SW480 (cell line): ENCODE data around the gene FNBP1L.

Experiments
- DNase-seq: peaks from one replicate; pipeline ENCODE4 v3.0.0-alpha.2; 2016; ENCODE audit warnings: low spot score

FNBP1L gene

GRCh38 chr1:93592551-93592949 is 144.6 kb downstream of the FNBP1L start:
- peak; percentile 54 for DNase-seq

GRCh38 chr1:93593854-93594602 is 146.1 kb downstream of the FNBP1L start:
- no peak for DNase-seq

DNA sequence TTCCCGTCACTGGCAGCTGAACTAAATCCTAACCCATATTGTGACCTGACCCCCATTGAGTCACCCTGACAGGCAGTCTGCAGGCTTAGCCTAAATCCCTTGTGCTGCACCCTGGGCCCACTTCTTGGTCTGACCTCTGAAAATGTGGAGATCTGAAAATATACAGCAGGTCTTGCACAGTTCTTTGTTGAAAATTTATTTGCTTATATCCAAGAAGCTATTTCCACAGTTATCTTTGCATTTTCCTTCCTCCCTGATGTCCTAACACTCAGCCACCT is 146.6 kb downstream of the FNBP1L start:
- no peak for DNase-seq

GRCh38 chr1:93595266-93595665 is 147.3 kb downstream of the FNBP1L start:
- no peak for DNase-seq

DNA sequence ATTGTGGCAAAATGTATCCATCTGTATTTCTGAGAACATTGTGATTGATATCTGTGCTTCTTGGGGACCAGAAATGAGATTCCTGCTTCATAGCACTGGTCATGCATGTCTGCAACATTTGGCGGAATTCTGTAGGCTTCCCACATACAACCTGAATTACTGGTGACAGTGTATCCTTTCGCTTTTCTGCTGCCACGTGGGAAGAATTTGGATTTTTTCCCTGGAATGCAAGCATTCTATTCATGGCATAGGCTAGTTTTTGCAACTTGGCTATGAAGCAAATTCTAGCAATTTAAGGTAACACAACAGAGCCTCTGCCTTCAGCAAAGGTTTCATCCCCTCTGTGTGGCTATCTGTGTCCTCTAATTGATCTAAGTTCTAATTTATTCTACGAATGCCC is 147.8 kb downstream of the FNBP1L start:
- DNase-seq = no peak

DNA sequence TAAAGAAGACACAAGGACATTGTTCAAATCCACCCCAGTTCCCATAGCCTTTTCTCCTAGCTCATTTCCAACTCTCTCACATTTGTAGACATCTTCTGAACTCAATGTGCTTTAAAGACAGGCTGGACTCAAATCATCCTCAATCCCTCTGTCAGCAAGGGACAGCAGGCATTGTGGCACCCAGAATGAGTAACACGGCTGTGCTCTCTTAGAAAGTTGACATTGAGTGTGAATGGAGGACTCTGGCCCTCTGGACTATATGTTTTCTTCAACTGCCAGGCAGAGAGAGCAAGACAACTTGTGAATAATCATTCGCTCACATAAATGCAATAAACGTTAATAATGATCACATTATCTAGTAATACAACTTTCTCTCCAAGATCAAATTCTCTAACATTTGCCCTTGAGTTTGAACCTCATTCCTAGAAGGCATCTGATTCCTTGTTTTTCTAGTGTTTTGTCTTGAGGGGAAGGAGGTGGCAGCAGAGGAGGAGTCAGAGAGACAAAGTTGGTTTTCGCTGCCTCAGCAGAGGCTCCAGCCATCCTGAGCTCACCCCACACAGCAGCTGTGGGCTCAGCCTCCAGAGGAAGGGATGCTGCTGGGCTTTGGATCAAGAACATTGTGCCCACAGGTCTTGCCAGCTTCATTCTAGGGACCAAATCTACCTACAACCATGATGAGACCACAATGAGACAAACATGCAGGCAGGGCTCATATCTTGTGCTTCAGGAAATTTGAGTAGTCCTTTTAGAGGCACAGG is 148.6 kb downstream of the FNBP1L start:
- no peak for DNase-seq

DNA sequence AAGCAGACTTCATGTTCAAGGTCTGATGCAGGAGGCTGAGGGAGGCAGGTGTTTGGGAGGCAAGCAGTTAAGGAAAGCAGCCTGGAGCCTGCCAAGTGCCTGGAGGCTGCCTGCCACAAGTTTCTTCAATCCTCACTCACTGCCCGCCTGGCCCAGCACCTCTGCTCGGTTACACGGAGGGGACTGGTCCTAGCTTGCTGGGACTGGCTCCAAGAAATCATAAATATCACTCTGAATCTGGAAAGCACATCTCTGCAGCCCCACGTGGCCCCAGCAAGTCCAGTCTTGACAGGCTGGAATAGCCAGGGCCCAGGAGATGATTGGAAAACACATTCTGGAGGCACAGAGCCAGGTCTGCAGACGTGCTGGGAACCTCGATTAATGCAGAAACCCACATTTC is 149.8 kb downstream of the FNBP1L start:
- no peak for DNase-seq

- no peak for DNase-seq
Measured at GRCh38 chr1:93598396-93598795, 150.5 kb downstream of the FNBP1L start.

- no peak for DNase-seq
Measured at GRCh38 chr1:93598861-93599439, 151.0 kb downstream of the FNBP1L start.

DNA sequence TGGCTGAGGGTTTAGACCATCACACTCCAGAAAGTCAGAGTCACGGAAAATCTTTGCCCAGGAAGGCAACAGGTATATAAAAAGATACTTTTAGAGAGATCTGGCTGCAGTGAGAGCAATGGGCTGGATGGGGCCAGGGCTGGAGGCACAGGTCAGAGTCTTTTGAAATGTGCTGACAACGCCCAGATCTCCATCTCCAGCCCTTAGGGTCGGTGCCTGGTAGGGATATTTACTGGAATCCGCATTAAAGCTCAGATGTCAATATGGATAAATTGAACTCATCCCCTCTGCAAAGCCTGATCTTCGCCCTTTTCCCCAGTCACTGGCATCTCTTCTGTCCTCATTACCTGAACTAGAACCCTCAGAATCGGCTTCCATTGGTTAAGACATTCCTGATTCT is 151.6 kb downstream of the FNBP1L start:
- DNase-seq = no peak

GRCh38 chr1:93600663-93601062 is 152.7 kb downstream of the FNBP1L start:
- DNase-seq = no peak

DNA sequence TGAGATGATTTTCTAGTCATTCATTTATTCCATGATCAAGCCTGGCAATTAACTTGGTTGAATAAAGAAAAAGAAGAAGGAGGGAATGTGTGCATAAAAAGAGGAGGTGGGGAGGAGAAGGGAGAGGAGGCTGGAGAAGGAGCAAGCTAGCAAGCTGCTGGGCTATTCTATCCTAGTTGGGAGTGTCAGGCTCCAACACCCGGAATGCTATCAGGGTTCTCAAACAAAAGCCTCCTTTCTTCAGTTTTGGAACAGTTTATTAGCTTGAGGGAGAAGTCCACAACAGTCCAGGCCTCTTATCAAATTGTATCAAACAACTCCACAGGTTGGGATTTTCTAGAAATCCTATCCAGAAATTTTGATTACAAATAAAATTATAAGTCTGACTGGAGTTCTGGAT is 153.8 kb downstream of the FNBP1L start:
- no peak for DNase-seq

DNA sequence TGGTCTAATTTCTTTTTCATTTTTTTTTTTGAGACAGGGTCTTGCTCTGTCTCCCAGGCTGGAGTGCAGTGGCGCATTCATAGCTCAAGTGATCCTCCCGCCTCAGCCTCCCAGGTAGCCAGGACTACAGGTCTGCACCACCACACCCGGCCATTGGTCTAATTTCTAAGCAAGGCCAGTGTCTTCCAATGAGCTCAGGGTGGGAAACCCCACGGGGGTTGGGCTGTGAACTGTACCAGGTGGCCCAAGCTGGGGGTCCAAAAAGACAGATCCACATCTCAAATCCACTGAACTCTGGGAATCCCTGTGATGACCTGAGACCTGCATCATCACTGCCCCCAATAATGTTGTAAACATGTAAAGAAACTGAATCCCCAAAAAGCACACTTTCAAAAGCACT is 154.2 kb downstream of the FNBP1L start:
- DNase-seq = no peak

DNA sequence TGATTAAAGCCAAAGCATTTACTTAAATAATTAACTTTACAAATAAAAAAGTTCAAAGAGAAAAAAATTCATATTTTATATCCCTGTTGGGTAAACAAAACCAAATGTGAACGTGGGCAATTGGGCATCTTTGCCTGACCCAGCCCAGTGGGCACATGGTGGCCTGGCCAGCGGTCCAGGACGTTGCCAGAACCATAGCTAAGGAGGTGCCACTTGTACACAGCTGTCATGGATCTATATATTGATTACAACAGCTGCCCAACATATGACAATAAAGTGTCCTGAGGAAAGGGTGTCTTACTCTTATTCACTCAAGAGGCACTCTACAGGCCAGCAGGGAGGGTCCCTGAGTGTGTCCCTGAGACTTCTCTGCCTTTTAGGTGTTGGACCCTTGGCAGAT is 155.2 kb downstream of the FNBP1L start:
- no peak for DNase-seq

GRCh38 chr1:93603601-93604000 is 155.7 kb downstream of the FNBP1L start:
- DNase-seq = no peak
